Embryonic facial prominence (tissue), 1 donor: ENCODE measurements around the gene PNMA6E.

ENCODE experiments used
- DNase-seq: peaks from one replicate; pipeline ENCODE4 v3.0.0-alpha.2; 2016; ENCODE audit errors: extremely low spot score

PNMA6E gene

DNA sequence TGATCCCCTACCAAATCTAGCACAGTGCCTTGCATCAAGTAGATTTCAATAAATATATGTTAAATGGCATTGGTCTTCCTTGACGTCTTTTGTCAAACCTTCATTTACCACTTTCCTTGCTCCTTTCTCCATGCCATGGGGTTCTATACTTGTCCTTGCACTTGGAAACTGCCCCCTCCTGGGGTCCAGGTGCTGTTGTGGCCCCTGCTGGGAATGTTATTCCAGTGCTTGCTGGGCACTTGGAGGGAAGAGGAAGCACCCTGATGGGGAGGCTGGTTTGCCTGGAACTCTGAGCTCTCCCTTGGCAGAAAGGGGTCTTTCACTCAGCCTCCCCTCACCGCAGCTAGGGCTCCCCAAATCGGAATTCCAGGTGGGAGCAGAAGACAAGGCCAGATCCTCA lies 48.3 kb downstream of the PNMA6E start:
- DNase-seq: no peak

- no peak for DNase-seq
Measured at GRCh38 chrX:153351981-153352380, 49.2 kb downstream of the PNMA6E start.

DNA sequence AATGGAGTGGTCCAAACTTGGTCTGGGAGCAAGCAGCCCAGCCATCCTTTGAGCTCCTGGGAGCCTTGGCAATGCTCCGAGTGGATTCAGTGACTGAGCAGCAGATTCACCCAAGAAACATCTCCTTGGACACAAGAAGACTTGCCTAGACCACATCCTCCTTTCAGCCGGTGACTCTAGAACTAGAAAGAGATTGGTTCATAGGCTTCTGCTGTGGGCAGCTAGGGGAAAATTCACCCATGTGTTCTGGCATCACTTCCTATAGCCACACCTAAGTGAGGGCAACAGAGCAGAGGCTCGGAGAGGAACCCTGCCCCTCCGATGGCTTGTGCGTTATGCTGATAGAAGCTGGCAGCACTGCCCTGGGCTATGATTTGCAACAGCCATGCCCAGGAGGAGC lies 51.2 kb downstream of the PNMA6E start:
- no peak for DNase-seq

DNA sequence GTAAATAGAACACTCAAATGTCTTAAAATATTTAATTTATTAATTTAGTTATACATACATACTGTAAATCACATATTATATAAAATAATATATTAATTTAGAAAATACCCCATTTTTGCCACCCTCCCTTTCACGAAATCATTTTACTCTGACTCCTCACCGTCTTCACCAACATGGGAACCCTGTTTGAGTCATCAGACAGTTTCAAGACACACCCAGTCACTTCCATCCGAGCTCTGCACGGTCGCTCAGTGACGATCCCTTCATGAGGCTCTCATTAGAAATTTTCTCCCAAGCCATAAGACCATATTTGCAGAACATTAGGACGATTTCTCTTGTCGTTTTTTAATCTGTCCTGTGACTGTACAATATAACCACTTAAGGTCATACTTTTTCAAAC lies 52.7 kb downstream of the PNMA6E start:
- no peak for DNase-seq

GRCh38 chrX:153347530-153347929 lies 53.6 kb downstream of the PNMA6E start:
- DNase-seq: no peak
